Measurements from ENCODE around the gene ALPP.
"Not testable (repeated sequence)": the region's sequence is repeated elsewhere in the genome, so short reads cannot be mapped to it uniquely, and the experiment has no call there.

DNA sequence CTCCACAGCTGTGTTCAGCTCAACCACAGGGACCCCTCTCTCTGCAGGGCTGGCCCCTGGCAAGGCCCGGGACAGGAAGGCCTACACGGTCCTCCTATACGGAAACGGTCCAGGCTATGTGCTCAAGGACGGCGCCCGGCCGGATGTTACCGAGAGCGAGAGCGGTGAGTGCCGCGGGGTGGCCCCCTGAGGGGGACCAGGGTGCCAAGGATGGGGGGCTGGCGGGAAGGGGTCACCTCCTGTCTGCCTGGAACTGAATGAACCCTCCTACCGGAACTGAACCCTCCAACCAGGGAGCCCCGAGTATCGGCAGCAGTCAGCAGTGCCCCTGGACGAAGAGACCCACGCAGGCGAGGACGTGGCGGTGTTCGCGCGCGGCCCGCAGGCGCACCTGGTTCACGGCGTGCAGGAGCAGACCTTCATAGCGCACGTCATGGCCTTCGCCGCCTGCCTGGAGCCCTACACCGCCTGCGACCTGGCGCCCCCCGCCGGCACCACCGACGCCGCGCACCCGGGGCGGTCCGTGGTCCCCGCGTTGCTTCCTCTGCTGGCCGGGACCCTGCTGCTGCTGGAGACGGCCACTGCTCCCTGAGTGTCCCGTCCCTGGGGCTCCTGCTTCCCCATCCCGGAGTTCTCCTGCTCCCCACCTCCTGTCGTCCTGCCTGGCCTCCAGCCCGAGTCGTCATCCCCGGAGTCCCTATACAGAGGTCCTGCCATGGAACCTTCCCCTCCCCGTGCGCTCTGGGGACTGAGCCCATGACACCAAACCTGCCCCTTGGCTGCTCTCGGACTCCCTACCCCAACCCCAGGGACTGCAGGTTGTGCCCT, 2.9 kb downstream of the ALPP start:
- TF ChIP-seq CTCF (IDR thresholded peaks at IDR 0.05); NFYB (CRISPR knock-in tag; conservative IDR thresholded peaks at IDR 0.05; ENCODE audit: low read depth); SMAD3 (CRISPR knock-in tag; IDR thresholded peaks at IDR 0.05; ENCODE audit: borderline replicate concordance); NR3C1 (CRISPR knock-in tag; conservative IDR thresholded peaks at IDR 0.05; ENCODE audit: low read depth); ZNF671 (CRISPR knock-in tag; IDR thresholded peaks at IDR 0.05): not testable (repeated sequence)
